Renal cortex interstitium (tissue), 11 donors: ENCODE data around the gene MYORG. TPM values are rescaled to one million over a fixed set of nuclear protein-coding genes. Genes with fewer than 3 reads are reported as not detected.
"Not testable (repeated sequence)": the region's sequence is repeated elsewhere in the genome, so short reads cannot be mapped to it uniquely, and the experiment has no call there.

ENCODE experiments used
- DNase-seq, 11 donors: peaks; one replicate each; pipeline ENCODE4 v3.0.0-alpha.2; 2013; ENCODE audit warnings: low read depth in 9 of 11, low spot score in 4 of 11; ENCODE audit errors: extremely low read depth in 1 of 11
- polyA plus RNA-seq, 3 donors: library from polyadenylated mRNA; unstranded; fragments of 120-200 nt; gene quantifications; one replicate each; pipeline ENCODE4 v1.2.1, GENCODE V29; 2013; ENCODE audit not compliant: insufficient read length in 3 of 3

MYORG gene
- polyA plus RNA-seq, 3 donors, result 8.4 to 9.9 (median 8.9) TPM

GRCh38 chr9:34346873-34347799 is 29.6 kb downstream of the MYORG start:
- DNase-seq, result no peak

GRCh38 chr9:34343605-34344004 is 33.1 kb downstream of the MYORG start:
- no peak for DNase-seq

- no peak for DNase-seq
These were observed 33.6 kb downstream of the MYORG start for GRCh38 chr9:34343090-34343489.

- DNase-seq, result no peak
These were observed 34.9 kb downstream of the MYORG start for GRCh38 chr9:34341659-34342295.

GRCh38 chr9:34338665-34339385 is 37.9 kb downstream of the MYORG start:
- DNase-seq, result no peak

- not testable (repeated sequence) for DNase-seq
These were observed 38.6 kb downstream of the MYORG start for GRCh38 chr9:34338079-34338478.

- no peak for DNase-seq
These were observed 39.3 kb downstream of the MYORG start for GRCh38 chr9:34337403-34337802.

GRCh38 chr9:34335376-34335775 is 41.3 kb downstream of the MYORG start:
- DNase-seq, result no peak

GRCh38 chr9:34334916-34335315 is 41.8 kb downstream of the MYORG start:
- no peak for DNase-seq

GRCh38 chr9:34334337-34334824 is 42.3 kb downstream of the MYORG start:
- no peak for DNase-seq

GRCh38 chr9:34333836-34334235 is 42.9 kb downstream of the MYORG start:
- DNase-seq, result no peak

- no peak for DNase-seq
These were observed 44.4 kb downstream of the MYORG start for GRCh38 chr9:34332076-34332964.

GRCh38 chr9:34331196-34331595 is 45.5 kb downstream of the MYORG start:
- no peak for DNase-seq

GRCh38 chr9:34328987-34329832 is 47.5 kb downstream of the MYORG start, which contains the start of the genes KIF24 and NUDT2:
TSS of gene KIF24 (minus strand) at chr9:34329268. CDS start at chr9:34311346, 17,922 bp downstream.
TSS of gene NUDT2 (plus strand) at chr9:34329569. CDS start at chr9:34339040, 9,471 bp downstream.
- DNase-seq, result peak; percentile 98 to 100 (median 99)

GRCh38 chr9:34328500-34328986 is 48.2 kb downstream of the MYORG start:
- no peak for DNase-seq

- no peak for DNase-seq
These were observed 50.0 kb downstream of the MYORG start for GRCh38 chr9:34326690-34327089.

- DNase-seq, result no peak
These were observed 53.7 kb downstream of the MYORG start for GRCh38 chr9:34322899-34323591.
